K562 (cell line): ENCODE results near the gene HS3ST1. TPM values are rescaled to one million over a fixed set of nuclear protein-coding genes. Genes with fewer than 3 reads are reported as not detected.

Experiments used
- ATAC-seq: fragments of 200-7000 bp; cut with Tn5 transposase; 3 replicates; pipeline ENCODE4 v1.9.1; 2020; ENCODE audit warnings: moderate library complexity
- BruUV-seq: library from RNA; stranded (reverse); fragments of 400-500 nt; replicated peaks from 2 replicates; lab custom pipeline; 2021; lab: Mats Ljungman, UMichigan
- CTCF ChIA-PET: fragments of 300-600 bp; formaldehyde crosslinking; extraction: SDS; loops from one replicate; lab custom pipeline; 2021; ENCODE audit warnings: low intra/inter-chr PET ratio; lab: Yijun Ruan, JAX
- POLR2A ChIA-PET: fragments of 300-600, 350-650 bp; sonication (Branson Sonifier 250); formaldehyde crosslinking; extraction: SDS; loops from one replicate; lab custom pipeline; 2021; ENCODE audit warnings: antibody characterized with exemption, inconsistent platforms; lab: Yijun Ruan, JAX
- DNase-seq, 4 experiments: peaks; one replicate each; pipeline versions ENCODE4 v3.0.0 to v3.0.0-alpha.2; 2011 to 2018; ENCODE audit warnings: low spot score in 3 of 4, mixed read lengths in 3 of 4; ENCODE audit errors: extremely low read depth in 1 of 4
- FAIRE-seq: peaks from 2 replicates; lab custom pipeline; 2011; peaks lifted over from hg19 to GRCh38; lab: Jason Lieb, UNC
- H2AFZ ChIP-seq: 2 replicates; pipeline ENCODE4 v1.6.0; 2011; ENCODE audit warnings: low read depth, low read length, control low read depth, inconsistent platforms
- H3K27ac ChIP-seq: fragments of 200-600 bp; 3 replicates; pipeline ENCODE4 v1.8.0; 2011; ENCODE audit warnings: low read depth, mild to moderate bottlenecking, control low read depth, inconsistent platforms, low read length, moderate library complexity, mixed read lengths; ENCODE audit errors: extremely low read depth
- H3K27me3 ChIP-seq, 2 experiments: fragments of 300-600 bp in 1 of 2; 2 replicates in 1 of 2; 3 replicates in 1 of 2; pipeline versions ENCODE4 v1.6.0 to v1.8.0; 2011; ENCODE audit warnings: inconsistent platforms in 2 of 2, low read length in 2 of 2, mild to moderate bottlenecking in 1 of 2, mixed read lengths in 1 of 2, moderate library complexity in 1 of 2; ENCODE audit not compliant: control insufficient read depth in 2 of 2, insufficient read depth in 2 of 2
- H3K36me3 ChIP-seq: fragments of 300-600 bp; 3 replicates; pipeline ENCODE4 v1.8.0; 2011; ENCODE audit warnings: mild to moderate bottlenecking, low read length, inconsistent platforms; ENCODE audit not compliant: control insufficient read depth, insufficient read depth
- H3K4me1 ChIP-seq, 2 experiments: fragments of 200-600 bp in 1 of 2; replicated peaks in 1 of 2; 2 replicates in 1 of 2; 3 replicates in 1 of 2; pipeline versions ENCODE4 v1.5.1 to v1.8.0; 2011; ENCODE audit warnings: inconsistent platforms in 2 of 2, low read length in 2 of 2, mild to moderate bottlenecking in 1 of 2, mixed read lengths in 1 of 2, moderate library complexity in 1 of 2; ENCODE audit not compliant: control insufficient read depth in 2 of 2, insufficient read depth in 2 of 2
- H3K4me2 ChIP-seq: 2 replicates; pipeline ENCODE4 v1.6.1; 2011; ENCODE audit warnings: low read length, control low read depth, inconsistent platforms, mixed read lengths; ENCODE audit not compliant: insufficient read depth
- H3K4me3 ChIP-seq: fragments of 200-600 bp; sonication (generic), shearing (Covaris generic); 2 replicates; pipeline ENCODE4 v1.5.1; 2016; ENCODE audit warnings: control low read depth, inconsistent platforms
- H3K79me2 ChIP-seq: fragments of 200-600 bp; 3 replicates; pipeline ENCODE4 v1.8.0; 2011; ENCODE audit warnings: low read length, inconsistent platforms; ENCODE audit not compliant: control insufficient read depth, insufficient read depth
- H3K9ac ChIP-seq, 2 experiments: 2 replicates each; pipeline versions ENCODE4 v1.6.0 to v1.6.1; 2011; ENCODE audit warnings: low read depth in 2 of 2, low read length in 2 of 2, control low read depth in 1 of 2, inconsistent platforms in 1 of 2, mild to moderate bottlenecking in 1 of 2, mixed read lengths in 1 of 2; ENCODE audit not compliant: insufficient read depth in 1 of 2
- H3K9me1 ChIP-seq: one replicate; pipeline ENCODE4 v1.6.0; 2011; ENCODE audit warnings: inconsistent platforms, mild to moderate bottlenecking, low read length, moderate library complexity; ENCODE audit not compliant: control insufficient read depth, insufficient read depth
- H3K9me3 ChIP-seq: replicated peaks from 2 replicates; pipeline ENCODE4 v1.5.1; 2011; ENCODE audit warnings: low read depth, low read length, inconsistent platforms; ENCODE audit not compliant: control insufficient read depth, insufficient read depth
- H4K20me1 ChIP-seq: replicated peaks from 2 replicates; pipeline ENCODE4 v1.6.1; 2011; ENCODE audit warnings: low read length, inconsistent platforms, mixed read lengths; ENCODE audit not compliant: control insufficient read depth, insufficient read depth
- CTCFL ChIP-seq: IDR thresholded peaks from 2 replicates; pipeline ENCODE4 v1.6.1; 2011; ENCODE audit warnings: borderline replicate concordance, low read depth, mild to moderate bottlenecking, moderate library complexity, low read length; ENCODE audit not compliant: insufficient read depth, poor library complexity, severe bottlenecking
- DLX4 ChIP-seq: fragments of 250-450 bp; sonication (Bioruptor Pico); IDR thresholded peaks from 2 replicates; pipeline ENCODE4 v1.6.1; 2021; ENCODE audit warnings: mild to moderate bottlenecking
- KDM2B ChIP-seq: fragments of 250-450 bp; sonication (Bioruptor Pico); IDR thresholded peaks from 2 replicates; pipeline ENCODE4 v1.8.0; 2021; ENCODE audit warnings: mild to moderate bottlenecking, moderate library complexity
- KLF16 ChIP-seq: IDR thresholded peaks from 2 replicates; pipeline ENCODE4 v1.6.1; 2016; ENCODE audit warnings: antibody characterized with exemption
- SMAD4 ChIP-seq: fragments of 250-450 bp; sonication (Bioruptor Pico); conservative IDR thresholded peaks from 2 replicates; pipeline ENCODE4 v1.8.0; 2021; ENCODE audit warnings: inconsistent platforms, mild to moderate bottlenecking, moderate library complexity
- THAP12 ChIP-seq: fragments of 250-450 bp; sonication (Bioruptor Pico); IDR thresholded peaks from 2 replicates; pipeline ENCODE4 v1.9.0; 2021; ENCODE audit warnings: mild to moderate bottlenecking, inconsistent platforms
- ZNF696 ChIP-seq: fragments of 250-450 bp; sonication (Bioruptor Pico); conservative IDR thresholded peaks from 2 replicates; pipeline ENCODE4 v1.4.0; 2020; ENCODE audit warnings: mild to moderate bottlenecking, moderate library complexity
- WGBS: fragments of 100-300 bp; shearing (Covaris generic); methylation state at CpG from one replicate; pipeline ENCODE4 v1.1.6; 2016; ENCODE audit warnings: low coverage, mixed read lengths; ENCODE audit not compliant: insufficient coverage; ENCODE audit errors: missing lambda C conversion rate; 5-methylcytosine and 5-hydroxymethylcytosine counted together
- in situ Hi-C: fragments of 300-500 bp; cut with MboI; formaldehyde crosslinking; loops from 4 replicates; pipeline ENCODE4 v1.15.0; 2018; ENCODE audit warnings: inconsistent platforms, mixed read lengths
- intact Hi-C: fragments of 100-400 bp; cut with micrococcal nuclease; formaldehyde crosslinking; loops from 2 replicates; pipeline ENCODE4 v1.14.2; 2022
- polyA plus RNA-seq, 8 experiments: library from polyadenylated mRNA; depleted of rRNA in 4 of 8; stranded (reverse) in 5 of 8; unstranded in 3 of 8; fragments of >200 nt; fragmentation: Nextera tagmentation in 2 of 8; fragmentation: Illumina TruSeq in 1 of 8; extraction: Ambion mirVana in 2 of 8; extraction: Trizol in 1 of 8; gene quantifications; 2 replicates each; pipeline versions ENCODE4 v1.2.1 to v1.2.3, GENCODE V29; 2011 to 2014; ENCODE audit warnings: inconsistent platforms in 1 of 8, missing spikeins in 1 of 8
- total RNA-seq, 7 experiments: library from RNA; depleted of rRNA in 6 of 7; stranded (reverse); fragments of >200 nt in 6 of 7; fragmentation: Illumina TruSeq in 2 of 7; extraction: Trizol in 2 of 7; gene quantifications; 2 replicates each; pipeline versions ENCODE4 v1.2.1 to v1.2.3, GENCODE V29; 2011 to 2021; ENCODE audit warnings: low replicate concordance in 1 of 7

HS3ST1 gene
- total and polyA plus RNA-seq, 9 of the 15 experiments (the other 6 are each of a cell fraction or from before 2014, with no cell fraction given), result 0.02 TPM; not detected in 8

- ATAC-seq, result no peak
- H3K4me3 ChIP-seq, result no peak overlapping the region
Measured at GRCh38 chr4:11455201-11455835, 26.6 kb upstream of the HS3ST1 start.

More at GRCh38 chr4:11455201-11455835, 26.6 kb upstream of the HS3ST1 start:
- 2% methylated on average over 5 of the region's 5 CpGs for WGBS
- Histone ChIP-seq H4K20me1 (no peaks in the 10 kb centered on the region), H3K36me3 (no peaks in the 10 kb centered on the region), H3K9me3 (no peaks in the 10 kb centered on the region), H3K4me1 (no peaks in the 10 kb centered on the region), H3K4me2 (no peak overlapping the region), H2AFZ (no peak overlapping the region), H3K9me1 (no peaks in the 10 kb centered on the region), H3K27ac (no peak overlapping the region), H3K9ac (no peak overlapping the region), H3K79me2 (no peaks in the 10 kb centered on the region), H3K27me3 (no peaks in the 10 kb centered on the region)
- FAIRE-seq (no peak), DNase-seq (no peak)
- intact Hi-C loops, result no loop called here
- ChIA-PET POLR2A (no interaction called here), CTCF (no interaction called here)
- TF ChIP-seq SMAD4 (CRISPR knock-in tag) (no peak), CTCFL (no peak), THAP12 (CRISPR knock-in tag) (no peak), KDM2B (CRISPR knock-in tag) (no peak), KLF16 (no peak), ZNF696 (CRISPR knock-in tag) (no peak), DLX4 (CRISPR knock-in tag) (no peak)
- in situ Hi-C loops, result no loop called here
- BruUV-seq, result no TSS peak
